Sigmoid colon (tissue), 4 donors: ENCODE measurements around the gene PRKN.

ENCODE experiments used
- EP300 ChIP-seq, 4 donors: sonication (generic); formaldehyde crosslinking; IDR thresholded peaks; one replicate each; pipeline ENCODE4 v1.6.1; 2017; ENCODE audit warnings: antibody characterized with exemption in 4 of 4
- POLR2AphosphoS5 ChIP-seq, 4 donors: sonication (generic); formaldehyde crosslinking; IDR thresholded peaks; one replicate each; pipeline ENCODE4 v1.6.1; 2017; ENCODE audit warnings: antibody characterized with exemption in 4 of 4

GRCh38 chr6:161477876-161478425 lies 1249.6 kb downstream of the PRKN start:
- TF ChIP-seq POLR2AphosphoS5 (IDR thresholded peaks at IDR 0.05) (no peak), EP300 (IDR thresholded peaks at IDR 0.05) (no peak)
